Fibroblast of lung (primary cell): ENCODE results near the gene SUPT3H. TPM values are rescaled to one million over a fixed set of nuclear protein-coding genes. Genes with fewer than 3 reads are reported as not detected.
A peak's percentile ranks its signal among the peaks of the same experiment; 100 is the strongest.

Experiments
- DNase-seq, 2 donors: peaks; one replicate each; pipeline versions ENCODE4 v3.0.0 to v3.0.0-alpha.2; 2010; ENCODE audit warnings: low read depth in 2 of 2
- H2AFZ ChIP-seq: 2 replicates; pipeline ENCODE4 v1.5.1; 2012; ENCODE audit warnings: low read length, control low read depth, inconsistent platforms
- H3K27ac ChIP-seq: 2 replicates; pipeline ENCODE4 v1.5.1; 2011; ENCODE audit warnings: low read length, control low read depth; ENCODE audit not compliant: insufficient read depth
- H3K27me3 ChIP-seq: 2 replicates; pipeline ENCODE4 v1.5.1; 2011; ENCODE audit warnings: mild to moderate bottlenecking, low read length; ENCODE audit not compliant: control insufficient read depth, insufficient read depth
- H3K36me3 ChIP-seq: 2 replicates; pipeline ENCODE4 v1.5.1; 2011; ENCODE audit warnings: low read length; ENCODE audit not compliant: control insufficient read depth, insufficient read depth
- H3K4me1 ChIP-seq: 2 replicates; pipeline ENCODE4 v1.5.1; 2011; ENCODE audit warnings: low read length; ENCODE audit not compliant: control insufficient read depth, insufficient read depth; ENCODE audit errors: extremely low read depth
- H3K4me2 ChIP-seq: 2 replicates; pipeline ENCODE4 v1.5.1; 2011; ENCODE audit warnings: low read length, control low read depth; ENCODE audit not compliant: insufficient read depth; ENCODE audit errors: extremely low read depth
- H3K4me3 ChIP-seq, 4 experiments: fragments of 200-600 bp in 1 of 4; sonication (generic) in 1 of 4; replicated peaks in 1 of 4; 2 replicates each; pipeline ENCODE4 v1.5.1; 2011 to 2016; ENCODE audit warnings: low read length in 4 of 4, low read depth in 3 of 4, mild to moderate bottlenecking in 3 of 4, control low read depth in 2 of 4, inconsistent platforms in 1 of 4, mixed read lengths in 1 of 4; ENCODE audit not compliant: insufficient read depth in 1 of 4; ENCODE audit errors: control extremely low read depth in 1 of 4
- H3K79me2 ChIP-seq: 2 replicates; pipeline ENCODE4 v1.5.1; 2012; ENCODE audit warnings: mild to moderate bottlenecking, low read length, inconsistent platforms; ENCODE audit not compliant: control insufficient read depth, insufficient read depth
- H3K9ac ChIP-seq: 2 replicates; pipeline ENCODE4 v1.5.1; 2011; ENCODE audit warnings: mild to moderate bottlenecking, low read length, control low read depth; ENCODE audit not compliant: insufficient read depth
- H3K9me3 ChIP-seq: 2 replicates; pipeline ENCODE4 v1.5.1; 2012; ENCODE audit warnings: low read depth, low read length; ENCODE audit not compliant: control insufficient read depth, insufficient read depth
- H4K20me1 ChIP-seq: 2 replicates; pipeline ENCODE4 v1.5.1; 2011; ENCODE audit warnings: low read length; ENCODE audit not compliant: control insufficient read depth, insufficient read depth; ENCODE audit errors: extremely low read depth
- CTCF ChIP-seq, 2 donors: IDR thresholded peaks in 1 of 2; conservative IDR thresholded peaks in 1 of 2; 1 replicate in 1 of 2; 2 replicates in 1 of 2; pipeline ENCODE4 v1.5.1; 2011 to 2012; ENCODE audit warnings: low read length in 2 of 2, control low read depth in 1 of 2, inconsistent platforms in 1 of 2, low read depth in 1 of 2, mild to moderate bottlenecking in 1 of 2
- EZH2 ChIP-seq: IDR thresholded peaks from 2 replicates; pipeline ENCODE4 v1.5.1; 2012; ENCODE audit warnings: low read length, control low read depth, mild to moderate bottlenecking; ENCODE audit errors: missing control alignments
- polyA plus RNA-seq, 2 donors: library from polyadenylated mRNA; depleted of rRNA in 1 of 2; stranded (reverse) in 1 of 2; unstranded in 1 of 2; fragments of >200 nt; gene quantifications; 2 replicates each; pipeline ENCODE4 v1.2.1, GENCODE V29; 2011 to 2012; ENCODE audit warnings: missing spikeins in 1 of 2
- total RNA-seq: library from RNA; depleted of rRNA; stranded (reverse); fragments of >200 nt; gene quantifications from 2 replicates; pipeline ENCODE4 v1.2.1, GENCODE V29; 2014

SUPT3H gene
- total and polyA plus RNA-seq, 2 donors (not counting 1 experiment from before 2014, with no cell fraction given): 8.3 to 8.5 TPM

DNA sequence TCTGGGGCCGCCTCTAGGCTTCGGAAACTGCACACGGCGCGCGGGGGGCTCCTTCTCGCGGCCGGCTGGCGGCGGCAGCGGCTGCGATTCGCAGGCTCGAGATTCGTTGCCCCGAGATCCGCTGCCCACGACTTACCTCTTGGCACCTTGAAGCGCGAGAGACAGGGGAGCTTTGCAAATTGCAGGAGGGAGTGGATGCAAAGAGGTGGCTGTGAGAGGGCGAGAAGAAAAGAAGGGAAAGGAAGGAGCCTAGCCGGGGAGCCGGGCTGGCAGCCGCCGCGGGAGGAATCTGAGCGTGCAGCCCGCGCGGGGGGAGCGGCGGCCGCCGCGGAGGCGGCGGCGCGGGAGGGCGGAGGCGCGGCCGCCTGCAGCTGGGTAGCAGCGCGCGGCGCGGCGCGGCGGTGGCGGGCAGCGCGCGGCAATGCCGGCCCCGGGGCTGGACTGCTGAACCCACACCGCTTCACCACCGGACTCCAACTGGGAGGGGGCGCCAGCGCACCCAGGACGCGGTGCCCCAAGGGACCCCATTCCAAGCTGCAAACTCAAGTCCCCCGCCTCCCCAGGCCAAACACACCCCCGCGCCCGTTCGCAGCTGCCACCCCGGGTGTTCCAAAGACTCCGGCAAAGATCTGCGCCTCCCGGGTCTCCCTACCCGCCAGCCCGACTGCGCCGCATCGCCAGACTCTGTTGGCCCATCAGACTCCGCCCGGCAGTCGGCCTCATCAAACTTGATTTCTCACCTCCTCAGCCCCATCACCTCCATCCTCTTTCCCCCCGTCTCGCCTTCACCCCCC lies 44.2 kb upstream of the SUPT3H start:
- Histone ChIP-seq H3K4me3 (peak overlapping the region; percentile 85 to 90 (median 86)), H3K27me3 (no peaks in the 10 kb centered on the region), H3K36me3 (no peaks in the 10 kb centered on the region), H3K9ac (peak overlapping the region; percentile 77), H3K79me2 (peaks cover 45% of the 10 kb centered on the region), H4K20me1 (no peaks in the 10 kb centered on the region), H3K4me1 (peaks cover 3% of the 10 kb centered on the region), H3K4me2 (peak overlapping the region; percentile 73), H3K27ac (peak overlapping the region; percentile 74), H2AFZ (peak overlapping the region; percentile 81), H3K9me3 (no peaks in the 10 kb centered on the region)
- DNase-seq: peak; percentile 78 to 81
- TF ChIP-seq CTCF (conservative IDR thresholded peaks at IDR 0.05 in 1 of 2, IDR thresholded peaks at IDR 0.05 in 1 of 2; ENCODE audit: low read depth in 1 of 2, low read length in 2 of 2) (peak; percentile 44 to 50), EZH2 (no peak)

DNA sequence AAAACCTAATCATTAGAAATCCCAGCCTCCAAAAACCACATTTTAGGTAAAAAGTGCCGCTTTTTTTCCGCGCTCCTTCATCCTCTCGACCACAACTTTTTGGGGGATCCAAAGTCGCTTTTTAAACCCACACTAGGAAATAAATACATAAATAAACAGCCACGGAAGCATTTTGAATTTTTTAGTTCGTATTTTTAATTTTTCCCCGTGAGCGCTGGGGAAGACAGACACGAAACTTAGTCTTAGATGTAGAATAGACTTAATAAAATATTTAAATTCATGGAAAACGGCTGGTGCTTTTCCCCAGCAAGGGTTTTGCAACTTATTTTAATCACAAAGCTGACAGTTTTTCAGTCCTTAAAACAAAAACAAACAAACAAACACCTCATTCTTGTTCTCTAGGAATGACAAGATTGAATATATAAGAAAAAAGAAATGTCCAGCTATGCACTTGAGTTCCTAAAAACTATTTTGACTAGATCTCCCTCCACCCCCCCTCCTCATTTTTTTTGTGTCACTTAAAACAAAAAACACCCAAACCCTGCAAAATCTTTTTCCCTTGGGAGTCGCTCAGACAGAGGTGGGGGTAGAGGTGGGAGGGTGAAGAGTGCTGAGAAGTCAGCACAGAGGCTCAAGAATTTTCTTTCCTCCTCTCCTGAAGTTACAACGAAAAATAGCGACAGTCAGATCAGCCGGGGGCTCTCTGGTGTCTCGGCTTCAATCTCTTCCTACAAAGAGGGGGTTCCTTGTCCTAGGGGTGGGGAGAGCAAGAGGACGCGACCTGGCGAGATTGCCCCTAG lies 43.4 kb upstream of the SUPT3H start:
- no peak for TF ChIP-seq CTCF (conservative IDR thresholded peaks at IDR 0.05 in 1 of 2, IDR thresholded peaks at IDR 0.05 in 1 of 2; ENCODE audit: low read depth in 1 of 2, low read length in 2 of 2)
- TF ChIP-seq EZH2: no peak
- Histone ChIP-seq H3K27me3 (no peaks in the 10 kb centered on the region), H4K20me1 (no peaks in the 10 kb centered on the region), H3K79me2 (peaks cover 43% of the 10 kb centered on the region), H3K4me1 (peaks cover 3% of the 10 kb centered on the region), H3K4me3 (peak overlapping the region; percentile 85 to 87 (median 86)), H3K9ac (peak overlapping the region; percentile 68), H3K9me3 (no peaks in the 10 kb centered on the region), H3K27ac (peak overlapping the region; percentile 67), H3K36me3 (no peaks in the 10 kb centered on the region), H2AFZ (peak overlapping the region; percentile 81), H3K4me2 (peak overlapping the region; percentile 73)
- peak; percentile 38 to 45 for DNase-seq
